Suppressor macrophage treated with lipopolysaccharide for 1 hour (primary cell): Measurements from ENCODE around the gene ANTXR2.

Experiments used
- DNase-seq, 3 donors: peaks; one replicate each; pipeline ENCODE4 v3.0.0-alpha.2; 2020 to 2022

Gene ANTXR2

GRCh38 chr4:80091688-80092087 lies 18.7 kb upstream of the ANTXR2 start:
- DNase-seq, result no peak

GRCh38 chr4:80091184-80091583 lies 18.2 kb upstream of the ANTXR2 start:
- no peak for DNase-seq

- DNase-seq, result peak; percentile 51 to 64 (median 54)
Measured at GRCh38 chr4:80090090-80090489, 17.1 kb upstream of the ANTXR2 start.

- DNase-seq, result no peak
Measured at GRCh38 chr4:80088471-80088870, 15.4 kb upstream of the ANTXR2 start.

GRCh38 chr4:80086296-80086695 lies 13.3 kb upstream of the ANTXR2 start:
- no peak for DNase-seq

GRCh38 chr4:80085081-80085480 lies 12.1 kb upstream of the ANTXR2 start:
- no peak for DNase-seq

- no peak for DNase-seq
Measured at GRCh38 chr4:80082693-80083092, 9.7 kb upstream of the ANTXR2 start.

GRCh38 chr4:80081566-80081965 lies 8.5 kb upstream of the ANTXR2 start:
- DNase-seq, result no peak

GRCh38 chr4:80079255-80079923 lies 6.4 kb upstream of the ANTXR2 start:
- DNase-seq, result peak; percentile 43 to 58 (median 52)

- DNase-seq, result no peak
Measured at GRCh38 chr4:80078346-80079092, 5.5 kb upstream of the ANTXR2 start.

GRCh38 chr4:80077639-80078038 lies 4.6 kb upstream of the ANTXR2 start:
- peak; percentile 54 to 91 (median 86) for DNase-seq

- peak; percentile 81 to 94 (median 84) for DNase-seq
Measured at GRCh38 chr4:80076681-80077080, 3.7 kb upstream of the ANTXR2 start.

GRCh38 chr4:80075995-80076675 lies 3.1 kb upstream of the ANTXR2 start:
- peak; percentile 63 to 94 (median 88) for DNase-seq

GRCh38 chr4:80074651-80075050 lies 1.6 kb upstream of the ANTXR2 start:
- DNase-seq, result no peak

- peak; percentile 25 to 66 (median 57) for DNase-seq
Measured at GRCh38 chr4:80074069-80074468, 1.0 kb upstream of the ANTXR2 start.

GRCh38 chr4:80073473-80074008 lies 512 bp upstream of the ANTXR2 start:
- no peak for DNase-seq

GRCh38 chr4:80072228-80072743 lies 743 bp downstream of the ANTXR2 start:
- peak; percentile 59 to 74 (median 62) for DNase-seq

- no peak for DNase-seq
Measured at GRCh38 chr4:80071604-80072227, 1.3 kb downstream of the ANTXR2 start.

- no peak for DNase-seq
Measured at GRCh38 chr4:80070880-80071603, 2.0 kb downstream of the ANTXR2 start.

GRCh38 chr4:80069837-80070731 lies 2.9 kb downstream of the ANTXR2 start:
- DNase-seq, result peak in 2 of 3 donors; percentile 58 to 68
